H1 (cell line): ENCODE measurements around the gene ZBED1. TPM values are rescaled to one million over a fixed set of nuclear protein-coding genes. Genes with fewer than 3 reads are reported as not detected.

ENCODE experiments used
- CTCF ChIA-PET: fragments of 300-600 bp; sonication (Branson Sonifier 250); formaldehyde crosslinking; loops from one replicate; lab custom pipeline; 2021; ENCODE audit not compliant: partially characterized antibody; lab: Charles Lee
- POLR2A ChIA-PET: fragments of 300-600 bp; sonication (Branson Sonifier 250); formaldehyde crosslinking; loops from one replicate; lab custom pipeline; 2021; ENCODE audit warnings: inconsistent platforms; ENCODE audit not compliant: partially characterized antibody; lab: Charles Lee
- DNase-seq, 2 experiments: peaks; one replicate each; pipeline versions ENCODE4 v3.0.0 to v3.0.0-alpha.2; 2010 to 2022; ENCODE audit warnings: low spot score in 2 of 2, low read depth in 1 of 2, mixed read lengths in 1 of 2
- FAIRE-seq: peaks from 2 replicates; lab custom pipeline; 2011; peaks lifted over from hg19 to GRCh38; lab: Jason Lieb, UNC
- H2AFZ ChIP-seq: 2 replicates; pipeline ENCODE4 v1.8.1; 2012; ENCODE audit warnings: low read length, inconsistent platforms
- H2AK5ac ChIP-seq: 2 replicates; pipeline ENCODE4 v1.6.1; 2013; ENCODE audit warnings: low read depth, low read length
- H2BK120ac ChIP-seq: replicated peaks from 2 replicates; pipeline ENCODE3; 2013; ENCODE audit warnings: low read depth, low read length, inconsistent platforms
- H2BK12ac ChIP-seq: 2 replicates; pipeline ENCODE4 v1.6.1; 2013; ENCODE audit warnings: low read depth, low read length
- H2BK15ac ChIP-seq: 2 replicates; pipeline ENCODE4 v1.6.1; 2013; ENCODE audit warnings: low read length
- H2BK20ac ChIP-seq: 2 replicates; pipeline ENCODE4 v1.6.1; 2013; ENCODE audit warnings: low read length
- H2BK5ac ChIP-seq: 2 replicates; pipeline ENCODE4 v1.6.1; 2013; ENCODE audit warnings: low read depth, low read length
- H3K14ac ChIP-seq: 2 replicates; pipeline ENCODE4 v1.6.1; 2013; ENCODE audit warnings: inconsistent platforms; ENCODE audit not compliant: insufficient read length
- H3K18ac ChIP-seq: 2 replicates; pipeline ENCODE4 v1.6.1; 2013; ENCODE audit warnings: low read length; ENCODE audit errors: extremely low read depth
- H3K23ac ChIP-seq: 2 replicates; pipeline ENCODE4 v1.6.1; 2013; ENCODE audit warnings: inconsistent platforms; ENCODE audit not compliant: insufficient read length
- H3K23me2 ChIP-seq: 2 replicates; pipeline ENCODE4 v1.6.1; 2013; ENCODE audit warnings: low read depth, low read length
- H3K27ac ChIP-seq: 2 replicates; pipeline ENCODE4 v1.6.1; 2011; ENCODE audit warnings: low read depth, low read length, inconsistent platforms
- H3K27me3 ChIP-seq, 4 experiments: replicated peaks in 1 of 4; 1 replicate in 1 of 4; 2 replicates in 3 of 4; pipeline versions ENCODE4 v1.6.1 to v1.8.1; 2011 to 2013; ENCODE audit warnings: low read length in 3 of 4, mild to moderate bottlenecking in 3 of 4, inconsistent platforms in 2 of 4, mixed read lengths in 2 of 4, moderate library complexity in 1 of 4; ENCODE audit not compliant: control insufficient read depth in 3 of 4, insufficient read depth in 3 of 4; ENCODE audit errors: extremely low read depth in 1 of 4
- H3K36me3 ChIP-seq, 4 experiments: 2 replicates each; pipeline versions ENCODE4 v1.6.1 to v1.8.1; 2011 to 2013; ENCODE audit warnings: mild to moderate bottlenecking in 4 of 4, low read length in 3 of 4, moderate library complexity in 2 of 4, control low read depth in 1 of 4, inconsistent platforms in 1 of 4; ENCODE audit not compliant: insufficient read depth in 4 of 4, control insufficient read depth in 2 of 4
- H3K4ac ChIP-seq: replicated peaks from 2 replicates; pipeline ENCODE3; 2013; ENCODE audit warnings: low read length, low read depth, mixed read lengths, inconsistent platforms; ENCODE audit not compliant: insufficient read length
- H3K4me1 ChIP-seq, 4 experiments: replicated peaks in 1 of 4; 1 replicate in 1 of 4; 2 replicates in 3 of 4; pipeline versions ENCODE4 v1.6.1 to v1.8.1; 2011 to 2013; ENCODE audit warnings: low read length in 3 of 4, inconsistent platforms in 2 of 4, mixed read lengths in 1 of 4; ENCODE audit not compliant: insufficient read depth in 4 of 4, control insufficient read depth in 3 of 4
- H3K4me2 ChIP-seq, 2 experiments: 2 replicates each; pipeline versions ENCODE4 v1.6.1 to v1.8.1; 2011 to 2013; ENCODE audit warnings: low read depth in 2 of 2, low read length in 2 of 2, control low read depth in 1 of 2, inconsistent platforms in 1 of 2, mild to moderate bottlenecking in 1 of 2; ENCODE audit not compliant: insufficient read depth in 1 of 2
- H3K4me3 ChIP-seq, 4 experiments: fragments of 200-600, 300-600 bp in 1 of 4; sonication (generic), shearing (Covaris generic), sonication (Bioruptor Twin) in 1 of 4; 2 replicates each; pipeline versions ENCODE4 v1.5.1 to v1.8.1; 2011 to 2016; ENCODE audit warnings: low read length in 4 of 4, low read depth in 3 of 4, control low read depth in 2 of 4, inconsistent platforms in 2 of 4, mild to moderate bottlenecking in 2 of 4, mixed read lengths in 1 of 4, moderate library complexity in 1 of 4; ENCODE audit not compliant: insufficient read depth in 2 of 4; ENCODE audit errors: extremely low read depth in 1 of 4
- H3K56ac ChIP-seq: replicated peaks from 2 replicates; pipeline ENCODE3; 2013; ENCODE audit warnings: low read depth, mild to moderate bottlenecking, mixed read lengths, low read length, inconsistent platforms; ENCODE audit not compliant: insufficient read length
- H3K79me1 ChIP-seq: 2 replicates; pipeline ENCODE4 v1.6.1; 2013; ENCODE audit warnings: low read depth, low read length, control low read depth
- H3K79me2 ChIP-seq, 2 experiments: 2 replicates each; pipeline versions ENCODE4 v1.6.1 to v1.8.1; 2012 to 2013; ENCODE audit warnings: low read length in 2 of 2, mild to moderate bottlenecking in 2 of 2, inconsistent platforms in 1 of 2; ENCODE audit not compliant: insufficient read depth in 2 of 2, control insufficient read depth in 1 of 2
- H3K9ac ChIP-seq, 4 experiments: replicated peaks in 1 of 4; 1 replicate in 1 of 4; 2 replicates in 3 of 4; pipeline versions ENCODE4 v1.6.1 to v1.8.1; 2011 to 2013; ENCODE audit warnings: low read depth in 3 of 4, low read length in 3 of 4, control low read depth in 2 of 4, mild to moderate bottlenecking in 2 of 4, moderate library complexity in 2 of 4, inconsistent platforms in 1 of 4; ENCODE audit errors: extremely low read depth in 1 of 4
- H3K9me3 ChIP-seq, 2 experiments: 2 replicates each; pipeline versions ENCODE4 v1.6.1 to v1.8.1; 2012 to 2013; ENCODE audit warnings: mild to moderate bottlenecking in 2 of 2, moderate library complexity in 2 of 2, control low read depth in 1 of 2, inconsistent platforms in 1 of 2, low read depth in 1 of 2, low read length in 1 of 2, mixed read lengths in 1 of 2; ENCODE audit not compliant: insufficient read depth in 2 of 2
- H4K20me1 ChIP-seq, 2 experiments: replicated peaks in 1 of 2; 2 replicates each; pipeline versions ENCODE3 to v1.8.1; 2011 to 2013; ENCODE audit warnings: inconsistent platforms in 2 of 2, low read length in 2 of 2, mild to moderate bottlenecking in 1 of 2; ENCODE audit not compliant: insufficient read depth in 2 of 2, control insufficient read depth in 1 of 2
- H4K5ac ChIP-seq: 2 replicates; pipeline ENCODE4 v1.6.1; 2013; ENCODE audit warnings: low read length, low read depth, mixed read lengths, inconsistent platforms; ENCODE audit not compliant: insufficient read length
- H4K8ac ChIP-seq: 2 replicates; pipeline ENCODE4 v1.8.0; 2013; ENCODE audit warnings: mild to moderate bottlenecking, moderate library complexity, low read length, inconsistent platforms; ENCODE audit not compliant: insufficient read depth; ENCODE audit errors: extremely low read depth
- H4K91ac ChIP-seq: replicated peaks from 2 replicates; pipeline ENCODE3; 2013; ENCODE audit warnings: low read length, mixed read lengths, inconsistent platforms; ENCODE audit not compliant: insufficient read length
- EGR1 ChIP-seq: IDR thresholded peaks from 2 replicates; pipeline ENCODE4 v1.6.1; 2011; ENCODE audit warnings: low read depth, low read length, borderline replicate concordance
- GTF2F1 ChIP-seq: IDR thresholded peaks from 2 replicates; pipeline ENCODE4 v1.6.1; 2012; ENCODE audit warnings: low read depth, low read length, improper control_type of control experiment, borderline replicate concordance
- JUN ChIP-seq: IDR thresholded peaks from 2 replicates; pipeline ENCODE4 v1.6.1; 2011; ENCODE audit warnings: low read depth, mild to moderate bottlenecking, improper control_type of control experiment, low read length
- KDM5A ChIP-seq: fragments of 200-600 bp; IDR thresholded peaks from 2 replicates; pipeline ENCODE4 v1.7.1; 2012; ENCODE audit warnings: mild to moderate bottlenecking, low read length, inconsistent platforms, mixed read lengths
- POLR2AphosphoS5 ChIP-seq: IDR thresholded peaks from 2 replicates; pipeline ENCODE4 v1.6.1; 2011; ENCODE audit warnings: low read depth, low read length
- POU5F1 ChIP-seq: IDR thresholded peaks from 2 replicates; pipeline ENCODE4 v1.6.1; 2011; ENCODE audit warnings: low read depth, mild to moderate bottlenecking, low read length, moderate library complexity
- SIN3A ChIP-seq, 2 experiments: IDR thresholded peaks in 1 of 2; conservative IDR thresholded peaks in 1 of 2; 2 replicates each; pipeline ENCODE4 v1.6.1; 2011 to 2012; ENCODE audit warnings: low read length in 2 of 2, improper control_type of control experiment in 1 of 2, low read depth in 1 of 2, mild to moderate bottlenecking in 1 of 2
- TBP ChIP-seq: IDR thresholded peaks from 2 replicates; pipeline ENCODE4 v1.6.1; 2011; ENCODE audit warnings: low read depth, low read length, improper control_type of control experiment
- TEAD4 ChIP-seq: IDR thresholded peaks from 2 replicates; pipeline ENCODE4 v1.6.1; 2012; ENCODE audit warnings: low read depth, low read length, inconsistent platforms, mixed read lengths
- WGBS, 2 experiments: shearing (Covaris generic) in 1 of 2; methylation state at CpG; one replicate each; pipeline versions ENCODE4 v1.1.6 to v1.1.7; 2013 to 2015; ENCODE audit warnings: low lambda C conversion rate in 2 of 2, mixed read lengths in 2 of 2, inconsistent platforms in 1 of 2, low coverage in 1 of 2, missing lambda C conversion rate in 1 of 2; ENCODE audit not compliant: insufficient replicate concordance in 2 of 2, insufficient coverage in 1 of 2, insufficient read length in 1 of 2; ENCODE audit errors: extremely low coverage in 1 of 2, missing lambda C conversion rate in 1 of 2; 5-methylcytosine and 5-hydroxymethylcytosine counted together
- polyA plus RNA-seq, 7 experiments: library from polyadenylated mRNA; depleted of rRNA in 3 of 7; stranded (reverse) in 5 of 7; unstranded in 2 of 7; fragments of >200 nt in 5 of 7; fragments of 200-250 nt in 2 of 7; gene quantifications; 1 replicate in 5 of 7; 2 replicates in 1 of 7; 4 replicates in 1 of 7; pipeline versions ENCODE4 v1.2.1 to v1.2.3, GENCODE V29; 2011 to 2013; ENCODE audit warnings: missing spikeins in 2 of 7, mixed read lengths in 2 of 7
- total RNA-seq: library from RNA; stranded (reverse); fragmentation: NEBNext Ultra II Directional; extraction: Animal tissue kit (Norgen Biotek cat#: 25700); gene quantifications from 2 replicates; pipeline ENCODE4 v1.2.1, GENCODE V29; 2021
- TF ChIP-seq, protein P1 (sequence below): IDR thresholded peaks from 2 replicates; pipeline ENCODE4 v1.6.1; 2012; ENCODE audit warnings: low read length, inconsistent platforms
- TF ChIP-seq, protein P2 (sequence below): IDR thresholded peaks from 2 replicates; pipeline ENCODE4 v1.6.1; 2012; ENCODE audit warnings: inconsistent platforms

ZBED1 gene
- total and polyA plus RNA-seq, 2 of the 8 experiments (the other 6 are each of a cell fraction or from before 2014, with no cell fraction given) = 28.5 to 45.8 TPM

GRCh38 chrX:2462780-2463179 lies 38.0 kb downstream of the ZBED1 start:
- peak; percentile 84 for FAIRE-seq
- TF ChIP-seq JUN = no peak
- peak; percentile 50; the same call in 1 of the 2 replicates for TF ChIP-seq TBP
- TF ChIP-seq, protein P1, sequence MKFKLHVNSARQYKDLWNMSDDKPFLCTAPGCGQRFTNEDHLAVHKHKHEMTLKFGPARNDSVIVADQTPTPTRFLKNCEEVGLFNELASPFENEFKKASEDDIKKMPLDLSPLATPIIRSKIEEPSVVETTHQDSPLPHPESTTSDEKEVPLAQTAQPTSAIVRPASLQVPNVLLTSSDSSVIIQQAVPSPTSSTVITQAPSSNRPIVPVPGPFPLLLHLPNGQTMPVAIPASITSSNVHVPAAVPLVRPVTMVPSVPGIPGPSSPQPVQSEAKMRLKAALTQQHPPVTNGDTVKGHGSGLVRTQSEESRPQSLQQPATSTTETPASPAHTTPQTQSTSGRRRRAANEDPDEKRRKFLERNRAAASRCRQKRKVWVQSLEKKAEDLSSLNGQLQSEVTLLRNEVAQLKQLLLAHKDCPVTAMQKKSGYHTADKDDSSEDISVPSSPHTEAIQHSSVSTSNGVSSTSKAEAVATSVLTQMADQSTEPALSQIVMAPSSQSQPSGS = no peak; the same call in 1 of the 2 replicates
- TF ChIP-seq POLR2AphosphoS5 = peak; percentile 35; the same call in 1 of the 2 replicates
- TF ChIP-seq EGR1 = no peak
- 0 out of 2 replicates have a peak, but pooled peaks have one; percentile 48 for TF ChIP-seq GTF2F1
- TF ChIP-seq POU5F1 = no peak
- TF ChIP-seq SIN3A (conservative IDR thresholded peaks at IDR 0.05 in 1 of 2, IDR thresholded peaks at IDR 0.05 in 1 of 2; ENCODE audit: low read depth in 1 of 2, low read length in 2 of 2) = no peak
- TF ChIP-seq TEAD4 = peak; percentile 56; the same call in 1 of the 2 replicates
- TF ChIP-seq, protein P2, sequence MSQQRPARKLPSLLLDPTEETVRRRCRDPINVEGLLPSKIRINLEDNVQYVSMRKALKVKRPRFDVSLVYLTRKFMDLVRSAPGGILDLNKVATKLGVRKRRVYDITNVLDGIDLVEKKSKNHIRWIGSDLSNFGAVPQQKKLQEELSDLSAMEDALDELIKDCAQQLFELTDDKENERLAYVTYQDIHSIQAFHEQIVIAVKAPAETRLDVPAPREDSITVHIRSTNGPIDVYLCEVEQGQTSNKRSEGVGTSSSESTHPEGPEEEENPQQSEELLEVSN = peak; percentile 78
- TF ChIP-seq KDM5A = no peak

More at GRCh38 chrX:2462780-2463179, 38.0 kb downstream of the ZBED1 start:
- no peaks in the 10 kb centered on the region for H4K20me1 ChIP-seq
- H3K14ac ChIP-seq = no peak overlapping the region
- H3K36me3 ChIP-seq = peaks cover 0 to 32% (median 10%) of the 10 kb centered on the region in 4 experiments; a peak in 4 of 8 replicates
- no peak overlapping the region for H2BK20ac ChIP-seq
- no peak overlapping the region for H4K5ac ChIP-seq
- no peak overlapping the region for H3K9ac ChIP-seq
- no peak overlapping the region; the same call in 1 of the 2 replicates for H2AK5ac ChIP-seq
- peaks cover 0 to 10% (median 2%) of the 10 kb centered on the region in 4 experiments; a peak in 4 of 7 replicates for H3K4me1 ChIP-seq
- H3K23me2 ChIP-seq = no peaks in the 10 kb centered on the region
- H3K4me2 ChIP-seq = peak overlapping the region in 1 of 2 experiments; percentile 9; a peak in 1 of 4 replicates
- no peak overlapping the region for H3K27ac ChIP-seq
- no peak overlapping the region; the same call in 1 of the 2 replicates for H3K18ac ChIP-seq
- ChIA-PET POLR2A (no interaction called here), CTCF (no interaction called here)
- peaks cover 30 to 38% of the 10 kb centered on the region in 2 experiments for H3K9me3 ChIP-seq
- peak overlapping the region; percentile 20; the same call in 1 of the 2 replicates for H2BK12ac ChIP-seq
- no peaks in the 10 kb centered on the region; a peak in 1 of 7 replicates for H3K27me3 ChIP-seq
- H2AFZ ChIP-seq = no peak overlapping the region
- peaks cover 0 to 85% of the 10 kb centered on the region in 2 experiments for H3K79me2 ChIP-seq
- no peak overlapping the region for H2BK15ac ChIP-seq
- H3K4me3 ChIP-seq = no peak overlapping the region
- H3K23ac ChIP-seq = no peak overlapping the region
- DNase-seq = no peak
- H2BK120ac ChIP-seq = no peak overlapping the region
- no peak overlapping the region for H3K4ac ChIP-seq
- H3K56ac ChIP-seq = no peak overlapping the region
- no peak overlapping the region for H4K8ac ChIP-seq
- H3K79me1 ChIP-seq = peaks cover 14% of the 10 kb centered on the region
- peak overlapping the region; percentile 35; the same call in 1 of the 2 replicates for H2BK5ac ChIP-seq
- WGBS, 2 experiments = 66% methylated on average over 3 of the region's 3 CpGs; no CpG with 5 or more reads in 1 of the 2 experiments
- no peak overlapping the region for H4K91ac ChIP-seq
